ENCODE results near the gene HOXB3.

The HOXB3 gene

DNA sequence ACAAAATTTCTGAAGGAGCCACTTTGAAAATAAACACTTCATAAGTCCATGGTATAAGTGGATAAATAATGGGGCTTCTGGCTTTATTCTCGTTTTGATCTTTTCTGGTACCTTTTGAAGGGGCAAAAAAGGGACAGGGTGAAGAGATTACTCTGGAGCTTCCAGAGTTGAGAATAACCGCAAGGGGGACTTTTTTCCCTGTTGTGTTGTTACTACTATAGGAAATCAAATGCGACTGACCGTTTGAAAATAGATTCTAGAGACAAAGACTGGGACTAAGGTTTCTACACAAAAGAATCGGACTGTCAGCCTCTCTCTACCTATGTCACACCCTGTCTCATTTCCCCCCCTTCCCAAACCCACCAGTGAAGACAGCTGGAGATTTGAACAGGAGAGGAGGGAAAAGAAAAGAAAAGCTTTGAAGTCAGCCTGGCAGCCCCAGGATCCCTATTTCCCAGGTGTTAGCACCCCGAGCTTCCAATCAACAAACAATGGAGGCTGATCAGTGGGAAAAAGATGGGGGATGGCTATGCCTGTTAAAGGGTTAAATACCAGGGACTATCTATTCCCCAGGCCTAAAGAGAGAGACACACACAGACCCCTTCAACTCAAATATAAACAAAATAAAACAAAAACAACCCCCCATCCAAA lies 20.2 kb downstream of the HOXB3 start:
- DNase-seq (ENCODE audit: low read depth, low spot score) = no peak

DNA sequence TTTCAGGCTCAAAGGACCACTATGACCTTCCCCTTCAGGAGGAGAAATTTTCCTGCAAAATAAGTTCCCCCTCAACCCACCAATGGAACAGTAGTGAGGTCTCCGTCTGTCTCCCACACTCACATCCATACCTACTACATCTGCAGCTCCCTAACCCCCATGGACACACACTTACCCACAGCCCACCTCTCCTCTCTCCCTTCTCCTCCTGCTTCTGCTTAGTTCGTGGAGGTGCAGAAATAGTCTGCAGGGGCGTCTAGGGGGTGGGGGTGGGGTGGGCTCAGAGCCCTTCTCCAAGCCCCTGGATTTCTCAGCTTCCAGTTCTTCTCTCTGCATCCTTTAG lies 20.8 kb downstream of the HOXB3 start:
- no peak for DNase-seq (ENCODE audit: low read depth, low spot score)

DNA sequence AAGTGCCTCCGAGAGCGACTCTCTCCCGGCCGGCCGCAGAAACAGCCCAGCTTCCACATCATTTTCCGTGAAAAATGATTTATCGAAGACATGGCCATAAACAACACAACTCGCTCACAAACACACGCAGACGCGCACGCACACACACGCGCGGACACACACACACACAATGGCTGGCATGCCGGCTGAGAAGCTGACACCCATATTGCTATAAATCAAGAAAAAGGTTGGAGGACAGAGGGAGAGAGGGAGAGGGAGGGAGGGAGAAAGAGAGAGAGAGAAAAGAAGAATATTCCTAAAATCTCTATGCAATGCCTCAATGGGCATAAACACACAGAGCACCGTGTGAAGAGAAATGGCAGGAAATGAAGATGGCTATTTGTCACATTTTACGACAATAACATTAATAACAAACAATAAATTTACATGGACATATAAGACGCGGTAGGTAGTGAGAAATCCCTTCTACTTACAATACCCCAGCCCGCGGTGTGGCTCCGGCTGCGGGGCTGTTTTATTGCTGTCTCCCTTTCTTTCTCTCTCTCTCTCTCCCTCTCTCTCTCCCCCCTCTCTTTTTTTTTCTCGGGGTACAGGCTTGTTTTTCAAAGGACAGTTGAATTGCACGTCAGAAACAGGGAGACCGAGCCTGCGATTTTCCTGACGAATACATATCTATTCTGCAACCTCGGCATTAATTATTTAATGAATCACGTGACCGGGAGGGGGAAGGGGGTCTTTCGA lies 21.4 kb downstream of the HOXB3 start:
- no peak for DNase-seq (ENCODE audit: low read depth, low spot score)

DNA sequence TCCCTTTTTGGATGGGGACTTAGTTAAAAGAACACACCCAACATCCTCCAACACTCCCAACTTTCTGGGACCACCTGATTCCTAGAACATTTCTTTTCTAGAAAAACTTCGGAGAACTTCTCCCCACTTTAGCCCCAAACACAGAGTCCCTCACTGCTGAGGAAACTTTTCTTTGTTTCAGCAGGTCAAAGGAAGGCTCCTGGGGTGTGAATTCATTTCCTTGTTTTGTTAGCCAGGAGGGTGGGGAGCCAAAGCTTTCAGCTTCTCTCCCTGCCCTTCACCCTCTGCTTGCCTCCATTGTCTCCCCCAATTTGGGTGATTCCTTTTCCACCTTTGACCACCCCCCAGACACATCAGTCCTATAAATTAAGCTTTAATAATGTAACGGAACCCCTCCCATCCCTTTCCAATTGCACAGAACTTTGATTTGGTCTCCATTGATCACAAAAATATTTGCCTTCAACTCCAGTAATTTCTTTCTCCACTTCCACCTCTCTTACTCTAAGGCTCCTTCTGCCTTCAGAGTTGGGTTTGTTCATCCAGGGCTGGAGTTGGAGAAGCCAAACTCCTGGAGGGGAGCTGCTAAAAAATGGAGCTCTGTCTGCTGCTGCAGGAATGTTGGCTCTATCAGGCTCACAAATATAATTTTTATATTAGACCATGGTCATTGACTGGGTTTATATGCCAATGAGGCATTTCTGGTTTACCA lies 22.2 kb downstream of the HOXB3 start:
- no peak for DNase-seq (ENCODE audit: low read depth, low spot score)

DNA sequence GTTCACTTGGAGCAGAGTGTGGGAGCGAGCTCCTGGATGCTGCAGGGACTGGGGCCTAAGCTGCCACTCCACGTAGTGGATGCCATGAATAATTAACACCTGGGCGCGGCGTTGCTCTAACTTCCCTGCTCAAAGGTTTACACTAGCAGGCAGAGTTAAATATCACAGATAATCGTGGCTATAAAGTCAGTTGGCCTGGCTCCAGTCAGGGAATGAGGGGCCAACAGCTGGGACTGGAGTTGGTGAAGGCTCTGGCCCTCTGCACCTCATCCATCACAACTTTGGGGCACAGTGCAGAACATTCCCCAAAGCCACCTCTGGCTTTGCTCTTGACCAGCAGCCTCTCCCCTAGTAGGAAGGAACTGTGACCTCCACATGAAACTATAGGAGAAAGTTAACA lies 22.8 kb downstream of the HOXB3 start:
- no peak for DNase-seq (ENCODE audit: low read depth, low spot score)

DNA sequence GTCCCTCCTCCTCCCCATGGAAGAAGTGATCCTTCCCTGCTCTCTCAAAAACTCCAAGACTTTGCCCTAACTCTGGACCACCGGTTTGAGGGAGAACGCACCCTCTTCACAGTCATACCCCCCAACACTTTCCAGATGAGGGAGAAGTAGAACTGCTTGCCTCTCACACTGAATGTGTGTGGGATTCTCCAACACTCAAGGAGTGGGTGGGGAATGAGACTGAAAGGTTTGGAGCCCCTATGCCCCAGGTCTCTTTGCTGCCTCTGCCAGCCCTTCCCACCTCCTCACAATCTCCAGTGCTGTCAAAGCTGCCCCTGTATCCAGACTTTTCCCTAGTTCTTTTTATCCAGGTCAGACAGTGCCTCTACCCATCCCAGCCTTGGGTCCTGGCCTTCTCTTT lies 23.3 kb downstream of the HOXB3 start:
- DNase-seq (ENCODE audit: low read depth, low spot score) = no peak

DNA sequence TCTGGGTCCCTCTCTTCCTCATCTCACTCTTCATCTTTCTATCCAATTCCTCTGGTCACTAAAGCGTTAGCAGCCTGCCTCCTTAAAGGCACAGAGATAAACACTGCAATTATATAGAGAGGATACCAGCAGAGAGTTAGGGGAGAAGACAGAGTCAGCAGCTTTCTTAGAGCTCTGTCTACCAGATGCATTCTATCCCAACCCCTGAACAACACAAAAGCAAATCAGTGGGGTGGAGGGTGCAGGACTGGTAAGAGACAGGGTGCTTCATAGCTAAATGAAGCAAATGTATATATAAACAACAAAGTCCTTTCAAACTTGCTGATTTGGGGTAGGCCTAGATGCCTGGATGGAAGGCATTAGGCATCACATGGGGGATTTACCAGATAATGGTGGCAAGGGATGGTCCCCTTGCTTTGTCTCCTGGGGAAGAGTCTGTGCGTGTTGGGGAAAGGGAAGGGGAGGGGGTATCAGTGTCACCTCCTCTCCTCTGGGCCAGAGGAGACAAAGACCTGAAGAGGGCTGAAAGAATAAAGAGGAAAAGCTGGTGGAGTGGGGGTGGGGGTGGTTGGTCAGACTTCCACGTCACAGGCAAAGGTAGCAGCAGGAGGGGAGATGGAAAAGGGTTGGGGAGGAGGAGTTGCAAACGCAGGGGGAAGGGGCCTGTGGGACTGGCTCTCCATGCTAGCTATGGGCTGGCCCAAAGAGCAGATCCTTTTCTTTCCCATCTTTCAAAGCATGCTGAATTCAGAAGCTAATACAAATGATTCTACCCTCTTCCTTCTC lies 23.9 kb downstream of the HOXB3 start:
- DNase-seq (ENCODE audit: low read depth, low spot score) = no peak

DNA sequence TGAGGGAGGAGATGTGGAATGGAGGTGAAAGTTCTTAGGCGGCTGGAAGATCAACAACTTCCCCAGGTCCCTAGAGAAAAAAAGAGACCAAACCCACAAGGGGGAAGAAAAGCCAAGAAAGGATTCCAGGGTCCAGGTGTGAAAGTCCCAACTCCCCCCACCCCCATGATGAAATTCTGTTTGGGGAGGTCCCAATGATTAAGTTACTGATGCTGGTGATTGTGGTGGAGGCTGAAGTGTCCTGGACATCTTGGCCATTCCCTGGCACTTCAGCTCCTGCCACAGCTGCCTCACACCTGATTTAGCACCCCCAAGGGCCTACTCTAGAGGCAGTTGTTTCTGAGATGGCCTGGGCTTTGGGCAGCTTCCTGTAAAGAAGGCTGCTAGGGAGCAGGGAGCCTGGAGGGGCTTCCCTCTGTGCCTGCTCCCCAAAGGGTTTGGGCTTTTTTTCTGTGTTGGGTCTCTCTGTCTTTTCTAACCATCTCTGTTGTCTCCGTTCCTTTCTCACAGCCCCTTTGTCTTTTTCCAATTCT lies 25.0 kb downstream of the HOXB3 start:
- no peak for DNase-seq (ENCODE audit: low read depth, low spot score)

DNA sequence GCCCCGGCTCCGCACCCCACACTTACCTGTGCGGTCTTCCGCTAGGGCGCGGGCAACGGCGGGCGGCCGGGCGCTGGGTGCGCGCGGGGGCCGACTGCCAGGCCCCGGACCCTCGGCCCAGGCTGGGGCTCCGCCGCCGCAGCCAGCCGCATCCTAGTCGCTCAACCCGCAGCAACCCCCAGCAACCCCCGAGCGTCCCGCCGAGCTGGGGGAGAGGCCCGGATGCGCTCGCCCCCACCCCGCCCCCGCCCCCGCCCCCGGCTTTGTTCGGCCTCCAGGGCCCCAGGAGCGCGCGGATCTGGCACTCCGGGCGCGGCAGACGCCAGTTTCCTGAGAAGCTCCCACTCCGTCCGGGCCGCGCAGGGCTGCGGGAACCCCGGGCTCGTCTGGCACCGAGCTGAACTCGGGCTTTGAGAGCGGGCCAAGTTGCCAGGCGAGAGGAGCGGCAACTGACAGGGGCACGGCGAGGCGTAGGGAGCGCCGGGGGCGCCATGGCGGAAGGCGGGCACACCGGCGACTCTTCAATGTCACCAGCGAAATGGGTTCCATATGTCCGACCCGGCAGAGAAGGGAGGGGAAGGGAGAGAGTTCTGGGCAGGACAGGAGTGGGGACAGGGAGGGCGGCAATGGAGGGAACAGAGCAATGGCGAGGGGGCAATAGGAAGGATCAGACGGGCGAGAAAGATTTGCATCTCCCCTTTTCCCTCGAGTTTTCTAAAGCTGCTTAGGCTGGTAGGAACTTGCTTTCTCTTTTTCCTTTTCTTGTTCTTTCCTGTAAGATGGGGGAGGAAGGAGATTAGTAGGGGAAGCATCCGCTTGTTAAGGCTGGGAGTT lies 25.6 kb downstream of the HOXB3 start:
- DNase-seq (ENCODE audit: low read depth, low spot score) = no peak

DNA sequence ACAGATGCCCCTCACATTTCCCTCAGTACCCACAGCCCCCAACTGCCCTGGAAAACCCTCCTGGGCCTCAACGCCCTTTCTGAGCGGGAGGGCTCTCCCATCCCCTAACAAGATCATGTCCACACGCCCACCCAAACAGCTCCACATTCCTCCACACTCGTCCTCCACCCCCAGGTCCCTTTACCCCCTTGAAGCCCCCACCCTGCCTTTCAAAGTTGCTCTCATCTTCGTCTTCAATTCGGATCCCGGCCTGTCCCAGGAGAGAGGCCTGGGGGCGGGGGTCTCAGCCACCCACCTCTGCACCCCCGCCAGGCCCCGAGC lies 26.2 kb downstream of the HOXB3 start:
- no peak for DNase-seq (ENCODE audit: low read depth, low spot score)

DNA sequence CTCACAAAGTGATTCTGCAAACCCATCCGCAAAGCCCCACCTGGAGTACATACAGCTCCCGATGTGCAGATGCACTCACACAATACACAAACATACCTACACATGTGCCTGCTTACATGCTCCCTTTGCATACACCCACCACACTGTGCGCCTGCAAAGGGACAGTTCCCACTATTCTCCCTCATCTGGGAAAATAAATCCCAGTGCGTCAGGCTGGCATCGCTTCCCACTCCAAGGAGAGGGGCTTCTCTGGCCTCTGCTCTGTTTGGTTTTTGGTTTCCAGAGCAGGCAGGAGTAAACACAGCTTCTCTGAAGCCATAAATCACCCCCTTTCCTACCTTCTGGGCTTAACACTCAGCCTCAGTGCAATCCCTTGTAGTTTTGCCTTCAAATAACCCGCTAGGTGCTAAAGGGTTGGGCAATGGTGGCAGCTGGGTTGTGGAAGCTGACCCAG lies 26.6 kb downstream of the HOXB3 start:
- no peak for DNase-seq (ENCODE audit: low read depth, low spot score)

DNA sequence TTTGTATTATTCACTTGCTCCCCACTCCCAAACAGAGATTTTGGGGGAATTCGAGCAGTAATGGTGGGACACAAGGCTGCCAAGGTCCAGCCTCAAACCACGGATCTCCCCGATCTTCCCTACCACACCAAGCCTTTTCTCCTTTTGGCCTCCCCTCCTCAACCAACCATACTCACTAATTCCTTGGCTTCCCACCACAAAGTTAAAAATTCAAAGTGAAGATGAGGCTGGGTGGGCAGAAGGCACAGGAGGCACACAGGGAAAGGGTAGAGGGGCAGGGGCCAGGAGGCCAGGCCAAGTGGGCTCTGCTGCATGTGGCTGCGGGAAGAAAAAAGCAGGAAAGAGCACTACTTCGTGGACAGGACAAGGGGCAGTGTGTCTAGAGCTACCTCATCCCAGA lies 27.1 kb downstream of the HOXB3 start:
- DNase-seq (ENCODE audit: low read depth, low spot score) = no peak

DNA sequence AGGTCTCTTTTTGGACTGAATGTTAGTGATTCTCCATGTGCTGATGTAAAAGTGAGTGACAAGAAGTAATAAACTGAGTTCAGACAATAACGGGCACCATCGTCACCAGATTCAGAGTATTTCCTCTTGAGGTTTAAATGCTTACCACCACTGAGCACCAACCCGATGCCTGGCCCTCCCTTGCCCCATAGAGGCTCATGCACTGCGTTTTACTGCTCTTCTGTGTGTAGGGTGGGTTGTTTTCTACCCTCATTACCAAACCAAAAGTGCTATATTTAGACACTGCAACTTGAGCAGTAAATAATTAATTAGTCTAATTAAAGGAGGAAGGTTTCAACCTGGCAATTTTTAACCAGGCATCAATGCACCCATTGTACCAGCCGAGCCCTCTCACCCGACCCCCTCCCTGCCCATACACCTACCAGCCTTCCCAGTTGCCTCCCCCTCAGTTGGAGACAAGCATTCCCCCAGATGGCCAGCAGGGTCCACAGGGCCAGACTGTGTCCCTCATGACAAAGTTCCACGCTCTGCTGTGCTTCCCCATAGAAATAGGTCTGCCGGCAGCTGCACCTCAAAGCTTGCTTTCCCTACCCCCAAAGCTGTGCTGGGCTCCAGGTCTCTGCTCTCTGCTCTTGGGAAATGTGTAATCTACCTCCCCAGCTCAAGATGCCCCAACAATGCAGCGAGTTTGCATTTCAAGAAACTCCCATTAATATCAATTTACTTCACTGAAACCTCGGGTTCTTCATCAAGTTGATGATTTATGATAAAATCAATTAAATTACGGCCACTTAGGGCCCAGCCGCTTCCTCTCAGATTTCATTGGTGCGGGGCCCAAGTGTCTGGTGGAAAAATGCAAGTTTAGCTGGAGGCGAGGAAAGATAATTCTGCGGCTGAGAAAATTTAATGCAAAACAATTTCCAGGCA lies 27.9 kb downstream of the HOXB3 start:
- no peak for DNase-seq (ENCODE audit: low read depth, low spot score)

DNA sequence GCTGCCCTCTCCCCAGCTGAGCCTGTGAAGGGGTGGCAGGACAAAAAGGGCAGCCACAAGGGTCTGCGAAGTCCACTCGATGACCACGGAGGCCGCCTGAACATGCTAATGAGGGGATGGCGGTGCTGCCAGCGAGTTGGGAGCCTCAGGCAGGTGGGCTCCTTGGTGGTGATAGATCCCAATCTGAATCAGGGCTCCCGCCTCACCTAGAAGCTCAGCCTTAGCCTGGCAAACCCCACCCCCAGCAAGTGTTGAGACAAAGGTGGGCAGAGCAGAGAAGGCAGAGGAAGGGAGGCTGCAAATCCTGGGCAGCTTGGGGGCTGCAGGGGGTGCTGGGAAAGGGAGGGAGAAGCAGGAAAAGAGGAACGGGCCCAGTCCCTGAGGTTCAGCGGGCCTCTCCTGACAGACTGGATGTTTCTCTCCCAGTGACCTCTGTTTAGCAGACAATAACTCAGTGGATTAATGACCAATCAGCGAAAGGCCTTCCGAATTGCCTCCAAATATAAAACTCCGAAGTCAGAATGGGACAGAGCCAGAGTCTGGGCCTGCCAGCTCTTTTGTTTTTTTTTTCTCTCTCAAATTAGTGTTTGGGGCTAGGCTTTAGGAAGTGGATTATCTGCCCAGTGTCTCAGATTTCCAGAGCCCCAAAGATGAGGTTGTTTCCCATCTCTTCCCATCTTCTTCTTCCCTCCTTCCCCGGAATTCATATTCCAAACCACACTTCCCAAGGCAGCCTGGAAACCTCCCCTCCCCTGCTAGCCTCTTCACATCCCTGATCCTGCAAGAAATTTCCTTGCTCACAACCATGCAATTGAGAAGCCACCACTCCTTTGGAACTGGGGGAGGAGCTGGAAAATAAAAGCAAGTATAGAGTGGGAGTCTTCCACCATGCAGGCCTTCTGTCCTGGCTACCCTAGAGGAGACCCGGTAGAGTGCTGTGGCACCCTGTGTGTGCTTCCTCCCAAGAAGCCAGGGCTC lies 29.9 kb downstream of the HOXB3 start:
- no peak for DNase-seq (ENCODE audit: low read depth, low spot score)

DNA sequence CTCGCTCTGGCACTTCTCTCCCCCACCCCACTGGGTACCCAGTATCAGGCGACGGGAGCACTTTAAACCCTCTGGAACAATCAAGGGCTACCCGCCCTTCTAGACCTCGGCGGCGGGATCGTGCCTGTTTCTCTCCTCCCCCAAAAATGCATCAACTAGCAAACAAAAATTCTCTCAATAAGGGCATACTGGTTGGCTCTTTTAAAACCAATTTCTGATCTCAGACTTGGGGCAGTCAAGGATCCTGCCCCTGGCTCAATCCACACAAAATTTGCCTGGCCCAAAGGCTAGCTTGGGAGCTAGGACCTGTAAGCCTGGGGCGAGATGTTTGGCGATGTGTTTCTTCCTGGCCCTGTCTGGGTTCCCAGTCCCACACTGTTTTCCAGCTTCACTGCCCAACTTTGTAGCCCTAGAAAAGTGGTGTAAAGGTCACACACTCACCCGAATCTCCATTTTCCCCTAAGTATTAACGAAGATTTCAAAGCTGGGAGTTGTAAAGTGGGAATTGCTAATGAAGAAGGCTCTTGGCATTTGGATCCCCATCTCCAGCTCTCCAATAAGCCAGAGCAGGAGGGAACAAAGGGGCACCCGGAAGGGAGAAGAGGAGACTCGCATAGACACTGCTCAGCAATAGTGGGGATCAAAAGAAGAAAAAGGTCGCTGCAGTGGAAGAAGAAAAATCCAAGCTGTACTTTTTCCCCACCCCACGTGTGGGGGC lies 30.8 kb downstream of the HOXB3 start:
- DNase-seq (ENCODE audit: low read depth, low spot score) = no peak

DNA sequence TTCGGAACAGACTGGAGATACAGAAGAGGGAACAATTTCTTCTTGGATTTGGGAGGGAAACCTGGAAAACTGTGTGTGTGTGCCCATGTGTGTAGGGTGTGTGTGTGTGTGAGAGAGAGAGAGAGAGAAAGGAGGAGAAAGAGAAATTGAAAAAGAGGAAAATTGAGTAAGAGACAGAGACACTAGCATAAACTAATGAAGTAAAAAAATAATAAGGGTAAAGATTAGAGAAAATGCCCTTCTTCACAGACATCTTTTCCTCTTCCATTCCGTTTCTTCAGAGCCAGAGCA lies 31.3 kb downstream of the HOXB3 start:
- no peak for DNase-seq (ENCODE audit: low read depth, low spot score)

DNA sequence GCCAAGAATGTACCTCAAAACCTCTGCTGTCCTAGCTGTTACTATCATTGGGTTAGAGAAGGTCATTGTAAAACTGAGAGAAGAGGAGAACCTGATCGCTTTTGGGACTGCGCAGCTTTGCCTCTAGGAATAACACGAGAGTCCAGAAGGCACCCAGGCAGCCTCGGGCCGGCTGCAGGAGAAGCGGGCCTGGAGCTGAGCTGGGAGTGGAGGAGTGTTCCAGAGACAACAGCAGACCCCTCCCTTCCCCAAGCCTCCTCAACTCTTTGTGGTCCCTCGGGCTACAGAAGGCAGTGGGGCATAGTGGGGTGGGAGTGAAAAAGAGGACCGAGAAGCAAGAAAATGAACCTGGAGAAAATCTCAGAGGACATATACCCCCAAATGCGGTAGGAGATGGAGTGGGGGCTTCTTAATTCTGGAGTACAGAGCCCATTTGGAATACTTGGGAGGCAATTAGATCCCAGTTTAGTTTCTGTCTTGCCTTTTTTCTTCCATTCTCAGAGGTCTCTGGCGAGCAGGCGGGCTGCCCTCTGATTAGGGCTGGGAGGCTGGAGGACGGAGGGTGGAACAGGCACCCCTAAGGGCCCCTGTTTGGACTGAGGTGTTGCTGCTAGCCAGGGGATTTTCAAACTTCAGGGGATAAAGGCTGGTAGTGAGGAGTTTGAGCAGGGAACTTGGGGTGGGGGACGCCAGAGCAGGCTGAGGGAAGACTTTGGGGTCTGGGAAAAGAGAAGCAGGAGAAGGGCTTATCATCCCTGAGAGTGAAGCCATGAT lies 31.8 kb downstream of the HOXB3 start:
- no peak for DNase-seq (ENCODE audit: low read depth, low spot score)
